GM12873 (cell line): Measurements from ENCODE around the gene ERMARD.

Experiments
- CTCF ChIP-seq: IDR thresholded peaks from 2 replicates; pipeline ENCODE4 v1.5.1; 2012; ENCODE audit warnings: low read depth, mild to moderate bottlenecking, moderate library complexity, low read length, control low read depth; ENCODE audit not compliant: insufficient read depth; ENCODE audit errors: missing control alignments

The ERMARD gene

GRCh38 chr6:169778646-169779045, 27.2 kb downstream of the ERMARD start:
- TF ChIP-seq CTCF = no peak

GRCh38 chr6:169779092-169779815, 27.8 kb downstream of the ERMARD start:
- TF ChIP-seq CTCF = no peak

GRCh38 chr6:169779896-169780295, 28.5 kb downstream of the ERMARD start:
- TF ChIP-seq CTCF = no peak

GRCh38 chr6:169780571-169781091, 29.2 kb downstream of the ERMARD start:
- no peak for TF ChIP-seq CTCF

GRCh38 chr6:169782966-169783365, 31.5 kb downstream of the ERMARD start:
- no peak for TF ChIP-seq CTCF

- no peak for TF ChIP-seq CTCF
Measured at GRCh38 chr6:169783401-169783800, 32.0 kb downstream of the ERMARD start.

- TF ChIP-seq CTCF = no peak
Measured at GRCh38 chr6:169783971-169784820, 32.8 kb downstream of the ERMARD start.
